ENCODE measurements around the gene RNASE11.

DNA sequence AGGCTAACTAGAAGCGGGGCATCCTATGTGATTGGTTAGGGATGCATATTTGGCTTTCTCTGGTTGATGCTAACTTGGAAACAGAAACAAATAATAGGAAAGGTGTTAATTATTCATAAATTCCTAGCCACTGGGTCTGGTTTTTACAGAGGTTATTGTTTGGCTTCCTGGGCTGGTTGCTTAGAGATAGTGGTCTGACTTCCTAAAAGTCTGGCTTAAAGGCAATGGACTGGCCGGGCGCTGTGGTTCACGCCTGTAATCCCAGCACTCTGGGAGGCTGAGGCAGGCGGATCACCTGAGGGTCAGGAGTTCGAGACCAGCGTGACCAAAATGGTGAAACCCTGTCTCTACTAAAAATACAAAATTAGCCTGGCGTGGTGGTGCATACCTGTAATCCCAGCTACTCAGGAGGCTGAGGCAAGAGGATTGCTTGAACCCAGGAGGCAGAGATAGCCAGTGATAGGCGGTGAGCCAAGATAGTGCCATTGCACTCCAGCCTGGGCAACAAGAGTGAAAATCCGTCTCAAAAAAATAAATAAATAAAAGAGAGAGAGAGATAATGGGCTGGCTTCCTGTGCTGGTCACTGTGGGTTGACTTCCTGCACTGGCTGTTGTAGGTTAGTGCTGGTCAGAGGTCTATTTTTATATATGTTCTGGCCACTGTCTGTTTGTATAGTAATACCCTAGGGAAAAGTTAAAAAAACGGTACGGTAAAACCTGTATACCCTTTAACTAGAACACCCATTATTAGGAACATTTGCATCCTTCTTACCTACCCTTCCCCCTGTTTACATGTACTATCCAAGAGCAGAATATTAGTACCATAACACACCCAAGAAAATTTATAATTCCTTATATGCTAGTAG, 29.6 kb upstream of the RNASE11 start:
- TF ChIP-seq, protein P1, sequence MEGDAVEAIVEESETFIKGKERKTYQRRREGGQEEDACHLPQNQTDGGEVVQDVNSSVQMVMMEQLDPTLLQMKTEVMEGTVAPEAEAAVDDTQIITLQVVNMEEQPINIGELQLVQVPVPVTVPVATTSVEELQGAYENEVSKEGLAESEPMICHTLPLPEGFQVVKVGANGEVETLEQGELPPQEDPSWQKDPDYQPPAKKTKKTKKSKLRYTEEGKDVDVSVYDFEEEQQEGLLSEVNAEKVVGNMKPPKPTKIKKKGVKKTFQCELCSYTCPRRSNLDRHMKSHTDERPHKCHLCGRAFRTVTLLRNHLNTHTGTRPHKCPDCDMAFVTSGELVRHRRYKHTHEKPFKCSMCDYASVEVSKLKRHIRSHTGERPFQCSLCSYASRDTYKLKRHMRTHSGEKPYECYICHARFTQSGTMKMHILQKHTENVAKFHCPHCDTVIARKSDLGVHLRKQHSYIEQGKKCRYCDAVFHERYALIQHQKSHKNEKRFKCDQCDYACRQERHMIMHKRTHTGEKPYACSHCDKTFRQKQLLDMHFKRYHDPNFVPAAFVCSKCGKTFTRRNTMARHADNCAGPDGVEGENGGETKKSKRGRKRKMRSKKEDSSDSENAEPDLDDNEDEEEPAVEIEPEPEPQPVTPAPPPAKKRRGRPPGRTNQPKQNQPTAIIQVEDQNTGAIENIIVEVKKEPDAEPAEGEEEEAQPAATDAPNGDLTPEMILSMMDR (IDR thresholded peaks at IDR 0.05) = no peak
- no peak for TF ChIP-seq EZH2 (IDR thresholded peaks at IDR 0.05; ENCODE audit: borderline replicate concordance, insufficient read depth, low read depth, low read length, poor library complexity, severe bottlenecking)
